CD4-positive, alpha-beta T cell treated with Interleukin-17A for 4 hours (primary cell): Measurements from ENCODE around the gene PEMT.

ENCODE experiments used
- DNase-seq: peaks from one replicate; pipeline ENCODE4 v3.0.0-alpha.2; 2020; ENCODE audit warnings: mixed read lengths

The PEMT gene

DNA sequence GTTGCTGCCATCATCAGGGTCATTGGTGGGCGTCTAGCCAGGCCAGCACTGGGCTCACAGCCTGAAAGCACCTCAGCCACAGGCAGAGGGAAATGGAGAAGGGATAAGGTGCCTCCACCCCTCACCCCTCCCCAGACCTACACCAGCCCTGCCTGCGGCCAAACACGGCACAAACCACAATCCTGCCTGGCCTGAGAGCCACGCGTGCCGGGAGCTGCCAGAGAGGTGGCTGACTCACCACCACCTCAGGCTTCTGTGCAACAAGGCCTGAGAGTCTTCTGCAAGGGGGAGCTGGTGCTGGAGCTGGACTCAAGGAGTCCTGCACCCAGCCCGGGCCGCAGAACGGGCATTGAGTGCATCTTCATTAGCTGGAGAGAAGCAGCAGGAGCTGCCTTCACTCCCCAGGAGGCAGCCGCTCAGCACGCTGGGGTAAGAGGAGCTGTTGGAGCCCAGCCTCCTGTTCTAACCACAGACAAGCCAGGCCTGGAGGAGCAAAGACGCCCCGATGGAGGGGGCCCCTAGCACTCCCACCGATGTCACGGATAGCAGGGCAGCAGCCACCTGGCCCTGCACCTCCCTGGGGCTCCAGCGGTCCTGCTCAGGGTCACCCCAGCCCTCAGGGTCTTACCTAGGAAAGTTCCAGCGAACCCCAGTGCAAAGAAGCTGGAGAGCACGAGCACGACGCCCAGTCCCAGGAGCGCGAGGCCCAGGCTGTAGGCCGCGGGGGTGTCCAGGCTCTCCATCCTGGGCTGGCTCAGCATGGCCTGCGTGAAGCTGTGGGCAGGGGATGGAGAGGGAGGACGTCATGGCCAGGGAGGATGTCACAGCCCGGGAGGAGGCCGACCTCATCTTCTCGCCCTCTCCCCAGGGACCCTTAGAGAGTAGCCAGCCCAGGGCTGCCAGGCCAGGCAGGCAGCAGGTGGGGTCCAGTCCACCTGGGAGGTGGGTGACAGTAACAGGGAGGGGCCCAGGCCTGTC lies 79.3 kb downstream of the PEMT start:
- DNase-seq = no peak

DNA sequence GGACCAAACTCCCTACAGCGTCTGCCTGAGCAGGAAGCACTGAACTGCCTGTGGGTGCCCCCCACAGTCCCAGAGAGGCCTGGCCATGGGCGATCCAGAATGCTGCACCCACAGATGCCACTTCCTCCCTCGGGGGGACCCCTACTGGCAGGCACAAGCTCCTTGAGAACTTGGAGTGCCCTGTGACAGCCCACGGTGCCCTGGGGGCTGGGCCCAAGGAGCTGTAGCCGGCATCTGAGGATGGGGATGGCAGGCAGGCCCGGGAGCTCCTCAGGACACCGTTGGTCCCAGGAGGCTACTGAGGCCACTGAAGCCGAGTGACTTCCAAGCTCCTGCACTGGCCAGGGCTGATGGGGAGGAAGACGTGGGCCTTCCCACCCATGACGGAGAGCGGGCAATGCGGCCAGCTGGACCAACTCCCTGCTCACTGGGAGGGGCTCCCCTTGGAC lies 80.2 kb downstream of the PEMT start:
- no peak for DNase-seq

DNA sequence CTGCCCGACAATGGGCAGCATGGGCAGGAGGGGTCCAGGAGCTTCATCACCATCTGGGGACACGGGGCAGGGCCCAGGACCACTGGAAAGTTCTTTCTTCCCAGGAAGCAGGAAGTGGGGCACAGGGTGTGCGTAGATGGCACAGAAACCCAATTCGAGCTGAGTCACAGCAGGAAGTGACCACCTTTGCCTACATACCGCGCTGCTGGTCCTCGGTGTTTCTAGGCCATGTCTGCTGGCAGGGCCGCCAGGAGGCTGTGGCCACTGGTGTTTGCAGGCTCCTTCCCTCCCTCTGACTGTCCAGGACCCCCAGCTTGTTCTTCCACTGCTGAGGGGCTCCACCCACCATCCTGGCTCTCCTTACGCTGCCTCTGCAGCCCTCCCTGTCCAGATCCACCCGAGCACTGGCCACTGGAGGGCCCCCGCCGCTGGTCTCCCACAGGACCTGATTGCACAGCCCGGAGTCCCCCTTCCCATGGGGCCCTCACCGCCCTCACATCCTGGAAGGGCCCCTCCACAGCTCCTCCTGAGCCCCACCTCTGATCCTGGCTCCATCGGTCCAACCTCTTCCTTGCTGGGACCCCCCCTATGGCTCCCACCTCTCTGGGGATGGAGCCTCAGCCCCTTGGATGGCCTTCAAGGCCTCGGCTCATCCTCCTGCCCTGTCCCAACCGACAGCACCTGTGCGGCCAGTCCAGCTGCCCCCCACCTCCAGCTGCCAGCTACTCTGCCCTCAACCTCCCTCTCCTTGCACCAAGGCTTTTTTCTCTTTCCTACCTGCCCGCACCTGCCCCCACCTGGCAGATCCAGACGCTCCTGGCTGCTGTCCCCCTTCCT lies 80.8 kb downstream of the PEMT start:
- DNase-seq = no peak

DNA sequence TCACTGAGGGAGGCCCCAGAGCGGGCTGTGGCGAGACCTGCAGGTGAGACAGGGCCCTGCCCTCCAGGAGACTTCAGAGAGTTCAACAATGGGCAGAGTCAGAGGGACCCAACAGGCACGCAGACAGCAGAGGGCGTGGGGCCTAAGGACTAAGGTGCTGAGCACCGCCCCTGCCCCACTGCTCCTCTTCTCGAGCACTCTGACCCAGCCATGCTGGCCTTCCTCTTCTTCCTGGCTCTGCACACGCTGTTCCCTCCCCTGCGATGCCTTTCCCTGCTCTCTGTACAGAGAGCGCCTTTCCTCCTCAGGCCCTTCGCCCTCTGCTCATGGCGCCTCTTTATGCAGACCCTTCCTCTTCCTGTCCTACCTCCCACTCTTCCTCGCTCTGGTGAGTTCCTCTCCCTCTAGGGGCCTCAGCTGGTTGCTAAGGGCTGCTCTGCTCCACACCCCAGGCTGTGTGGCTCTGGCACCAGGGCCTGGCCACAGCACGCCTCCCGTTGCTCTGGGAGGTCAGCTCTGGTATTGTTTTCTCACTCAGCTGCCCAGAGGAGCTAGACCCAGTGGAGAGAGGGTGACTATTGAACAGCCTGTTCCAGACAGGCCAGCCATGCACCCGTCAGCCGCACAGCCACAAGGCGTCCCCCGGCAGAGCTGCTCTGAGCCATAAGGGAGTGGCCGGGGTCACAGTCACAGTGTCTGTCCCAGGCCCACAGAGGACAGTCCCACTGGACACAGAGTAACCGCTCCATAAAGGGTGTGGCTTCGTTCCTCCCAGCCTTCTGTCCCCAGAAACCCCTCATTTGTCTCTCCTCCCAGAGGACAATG lies 81.7 kb downstream of the PEMT start:
- DNase-seq = no peak

DNA sequence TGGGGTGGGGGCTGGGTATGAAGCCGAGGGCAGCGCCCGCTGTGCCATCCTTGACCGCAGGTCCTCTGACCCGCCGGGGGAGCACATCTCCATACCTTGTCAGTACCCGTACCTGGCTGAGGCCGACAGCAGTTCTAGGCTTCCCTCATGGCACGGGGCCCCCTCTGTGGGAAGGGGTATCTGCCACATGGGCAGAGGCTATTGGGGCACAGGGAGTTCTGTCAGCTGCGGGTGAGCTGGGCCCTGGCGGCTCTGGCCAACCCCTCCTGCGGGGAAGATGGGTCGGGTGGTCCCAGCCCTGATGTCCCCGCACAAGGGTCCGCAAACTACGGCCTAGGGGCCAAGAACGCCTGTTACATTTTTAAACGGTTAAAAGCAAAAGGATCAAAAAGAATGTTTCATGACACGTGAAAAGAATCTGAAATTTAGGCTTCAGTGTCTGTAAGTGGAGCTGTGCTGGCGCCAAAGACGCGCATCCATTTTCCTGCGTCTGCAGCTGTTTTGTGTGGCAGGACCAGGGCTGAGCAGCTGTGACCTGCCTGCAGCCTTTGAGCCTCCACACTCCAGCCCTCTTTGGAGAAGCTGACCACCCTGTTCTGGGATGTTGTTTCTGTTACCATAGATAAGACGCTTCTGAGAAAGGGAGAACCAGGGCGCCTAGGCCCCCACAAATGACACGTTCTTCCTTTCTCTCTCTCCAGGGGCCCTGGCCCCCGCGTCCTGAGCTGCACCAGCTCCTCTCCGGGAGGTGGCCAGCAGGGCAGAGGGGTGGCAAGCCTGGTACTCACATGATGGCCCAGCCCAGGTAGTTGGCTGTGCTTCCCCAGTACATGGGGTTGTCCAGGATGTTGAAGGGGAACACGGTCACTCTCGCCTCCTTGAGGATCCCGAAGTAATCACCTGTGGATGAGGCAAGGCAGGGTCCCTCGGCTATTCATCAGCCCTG lies 82.6 kb downstream of the PEMT start:
- DNase-seq = no peak

DNA sequence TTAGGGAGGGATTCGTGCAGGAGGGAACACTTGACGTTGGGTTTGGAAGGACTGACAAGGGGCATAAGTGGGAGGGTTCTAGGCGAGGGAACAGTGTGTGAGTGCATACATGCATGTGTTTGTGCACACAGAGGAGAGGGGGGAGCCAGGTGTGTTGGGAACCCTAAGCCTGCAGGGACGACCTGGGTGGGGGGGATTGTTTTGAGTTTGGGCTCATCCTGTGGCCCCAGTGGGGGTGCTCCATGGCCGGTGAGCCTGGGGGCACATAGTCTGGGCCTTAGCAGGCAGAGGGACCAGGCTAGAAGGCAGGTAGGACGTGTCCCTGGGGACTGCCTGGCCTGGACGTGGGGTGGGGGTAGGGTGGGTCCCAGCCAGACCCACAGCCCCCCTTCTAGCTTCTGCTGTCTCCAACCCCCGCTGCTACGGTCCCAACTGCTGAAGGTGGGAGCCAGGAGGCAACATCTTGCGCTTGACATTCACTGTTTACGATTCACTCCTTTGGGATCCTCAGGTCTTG lies 83.4 kb downstream of the PEMT start:
- DNase-seq = no peak

DNA sequence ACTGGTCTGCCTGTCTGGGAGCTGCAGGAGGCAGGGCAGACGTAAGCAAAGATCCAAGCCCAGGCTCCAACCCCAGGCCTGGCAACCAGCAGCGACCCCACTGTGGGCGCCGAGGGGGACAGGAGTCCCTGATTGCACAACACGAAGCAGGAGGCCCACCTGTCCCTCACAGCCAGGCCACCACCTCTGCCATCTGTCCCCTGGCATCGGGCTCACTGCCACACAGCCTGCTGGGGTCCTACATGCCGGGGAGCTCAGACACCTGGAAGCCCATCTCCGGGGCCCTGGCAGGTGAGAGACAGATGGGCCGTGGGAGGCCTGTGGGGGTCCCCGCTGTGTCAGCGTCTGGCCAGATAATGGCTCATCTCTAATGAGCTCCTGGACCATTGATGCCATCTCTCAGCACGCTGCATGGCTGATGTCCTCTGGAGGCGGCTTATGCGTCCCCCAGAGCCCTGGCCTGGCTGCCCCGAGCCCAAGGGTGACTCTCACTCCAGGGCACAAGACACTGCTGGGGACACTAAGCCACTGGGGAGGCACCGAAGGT lies 84.0 kb downstream of the PEMT start:
- DNase-seq = no peak

DNA sequence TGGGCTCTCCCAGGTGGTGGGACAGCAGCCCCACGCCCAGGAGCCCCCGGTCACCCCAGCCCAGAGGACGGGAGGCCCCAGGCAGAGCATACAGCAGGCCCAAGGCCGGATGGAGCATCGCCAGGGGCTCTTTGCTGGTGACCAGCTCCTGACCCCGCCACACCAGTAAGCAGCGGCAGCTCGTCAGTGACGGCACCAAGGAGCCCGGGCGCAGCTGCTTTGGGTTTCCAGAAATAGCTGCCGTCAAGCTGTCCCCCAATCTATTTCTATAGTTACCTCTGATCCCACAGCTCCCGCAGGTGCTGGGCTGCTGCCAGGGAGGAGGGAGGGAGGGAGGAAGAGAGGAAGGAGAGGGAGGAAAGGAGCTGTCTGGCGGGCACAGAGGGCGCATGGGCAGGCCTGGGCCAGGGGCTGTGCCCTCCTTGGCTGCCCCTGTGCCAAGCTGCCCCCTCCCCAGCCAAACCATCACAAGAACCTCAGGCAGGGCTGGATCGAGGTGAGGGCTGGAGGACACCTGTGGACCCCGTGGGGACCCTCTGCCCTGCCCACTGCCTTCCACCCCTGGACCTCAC lies 84.5 kb downstream of the PEMT start:
- DNase-seq = no peak

DNA sequence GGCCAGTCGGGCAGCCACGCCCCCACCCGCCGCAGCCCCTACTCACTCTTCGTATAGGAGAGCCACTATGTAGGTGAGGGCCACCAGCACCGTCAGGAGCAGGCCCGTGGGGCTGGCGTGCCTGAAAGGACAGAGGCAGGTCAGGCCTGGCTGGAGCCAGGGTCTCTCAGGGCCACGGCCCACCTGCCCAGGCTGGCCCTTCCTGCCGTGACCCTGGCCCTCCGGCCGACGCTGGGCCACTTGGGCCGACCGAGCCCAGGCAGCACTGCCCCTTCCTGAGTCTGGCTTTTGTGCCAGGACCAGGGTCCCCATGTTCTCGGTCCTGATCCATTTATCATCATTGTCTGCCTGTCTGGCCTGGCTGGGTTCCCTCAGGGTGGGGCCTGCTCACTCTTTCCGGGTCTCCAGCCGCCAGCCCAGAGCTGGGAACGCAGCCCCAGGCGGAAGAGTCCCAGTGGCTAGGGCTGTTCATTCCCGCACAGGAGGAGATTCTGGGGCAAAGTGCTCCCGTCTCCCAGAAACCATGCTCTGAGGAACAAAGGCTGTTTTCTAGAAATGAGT lies 85.2 kb downstream of the PEMT start:
- no peak for DNase-seq

DNA sequence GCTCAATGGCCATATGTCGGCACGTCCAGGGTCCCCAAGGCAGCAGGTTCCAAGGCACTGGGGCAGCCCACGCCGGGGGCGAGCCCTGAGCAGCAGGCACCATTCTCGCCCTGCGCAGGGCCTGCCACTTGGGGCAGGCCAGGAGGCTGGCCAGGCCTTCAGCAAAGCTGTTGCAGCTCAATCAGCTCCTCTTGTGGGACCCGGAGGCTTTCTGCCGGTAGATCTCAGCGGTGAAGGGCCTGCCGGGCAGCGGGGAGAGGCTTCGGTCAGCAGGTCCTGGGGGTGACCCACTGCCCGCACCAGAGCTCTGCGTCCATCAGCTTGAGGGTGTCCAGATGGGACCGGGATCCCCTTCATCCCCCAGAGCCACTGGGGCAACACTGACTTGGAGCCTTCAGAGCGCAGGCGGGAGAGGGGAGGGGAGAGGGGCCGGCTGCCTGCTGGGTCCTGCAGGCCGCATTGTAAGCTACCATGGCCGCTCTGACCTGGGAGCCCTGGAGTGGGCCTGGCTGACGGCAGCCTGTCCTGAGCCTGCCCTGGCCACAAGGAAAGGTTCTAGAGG lies 85.8 kb downstream of the PEMT start:
- DNase-seq = no peak

DNA sequence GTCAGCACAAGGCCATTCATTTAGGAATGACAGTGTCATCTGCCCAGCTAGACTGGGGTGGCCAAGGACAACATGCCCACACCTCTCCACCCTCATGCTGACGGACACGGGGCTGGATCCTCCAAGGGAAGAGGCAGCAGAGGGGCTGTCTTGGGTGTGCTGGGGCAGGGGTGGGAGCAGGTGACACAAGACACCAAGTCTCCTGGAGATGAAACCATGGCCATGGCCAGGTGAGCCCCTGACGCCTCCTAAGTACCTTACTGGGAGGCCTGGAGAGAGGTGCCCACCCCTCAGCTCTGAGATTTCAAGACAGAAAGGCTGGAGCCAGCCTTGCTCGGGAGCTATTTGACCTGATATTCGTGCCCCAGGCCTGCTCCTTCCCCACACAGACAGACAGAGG lies 86.4 kb downstream of the PEMT start:
- DNase-seq = no peak

DNA sequence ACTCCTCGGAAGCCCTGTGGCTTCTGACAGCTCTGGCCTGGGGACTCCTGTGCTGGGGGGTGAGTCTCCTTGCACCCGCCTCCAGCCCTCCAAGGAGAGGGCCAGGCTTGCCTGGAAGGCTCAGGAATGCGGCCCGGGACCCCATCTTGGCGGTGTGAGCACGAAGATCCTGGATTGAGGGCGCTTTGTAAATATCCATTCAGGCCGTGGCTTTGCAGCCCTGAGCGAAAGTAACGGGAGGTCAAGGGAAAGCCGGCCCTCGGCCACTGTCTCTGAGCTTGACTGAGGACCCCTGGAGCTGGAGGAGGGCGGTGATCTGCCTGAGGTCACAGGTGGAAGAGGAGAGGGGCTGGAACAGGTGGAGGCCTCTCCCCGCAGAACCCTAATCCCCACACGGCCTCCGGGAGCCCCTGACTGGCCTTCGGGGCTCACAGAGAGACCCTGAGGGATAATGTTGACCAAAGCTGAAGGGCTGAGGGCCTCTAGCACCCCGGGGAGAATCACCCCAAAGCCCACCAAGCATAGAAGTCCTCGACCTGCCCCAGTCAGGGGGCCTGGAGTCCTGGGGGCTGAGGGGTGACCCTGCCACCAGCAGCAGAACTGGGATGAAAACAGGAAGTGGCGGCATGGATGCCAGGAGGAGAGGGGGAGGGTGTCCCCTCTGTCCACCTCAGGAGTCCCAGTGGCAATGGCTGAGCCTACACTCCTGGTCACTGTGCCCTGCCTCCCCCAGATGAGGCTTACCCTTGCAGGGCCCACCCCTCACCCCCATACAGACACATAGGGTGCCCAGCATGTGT lies 87.0 kb downstream of the PEMT start:
- DNase-seq = no peak

DNA sequence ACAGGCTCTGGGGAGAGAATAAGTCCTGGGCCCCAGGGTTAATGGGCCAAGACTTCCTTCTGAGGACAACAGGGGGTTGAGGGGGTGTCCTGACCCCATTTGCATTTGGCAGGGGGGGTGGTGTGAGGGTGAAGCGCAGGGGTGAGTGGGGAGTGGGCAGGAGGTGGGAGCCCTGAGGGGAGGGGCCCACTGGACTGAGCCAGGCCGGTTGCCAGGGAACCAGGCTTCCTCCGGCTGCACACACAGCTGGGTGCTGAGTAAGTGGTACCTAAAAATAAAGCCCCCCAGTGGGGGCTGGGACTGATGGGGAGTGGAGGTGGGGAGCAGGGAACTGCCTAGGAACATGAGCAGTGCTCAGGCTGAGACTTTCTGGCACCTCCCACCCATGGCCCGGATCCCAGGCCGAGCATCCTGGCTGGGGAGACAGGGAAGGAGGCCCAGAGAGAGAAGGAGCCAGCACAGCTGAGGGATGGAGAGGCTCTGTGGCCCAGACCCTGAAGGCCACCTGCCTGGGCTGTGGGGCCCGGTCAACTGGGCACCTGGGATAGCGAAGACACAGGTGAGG lies 87.9 kb downstream of the PEMT start:
- DNase-seq = no peak

DNA sequence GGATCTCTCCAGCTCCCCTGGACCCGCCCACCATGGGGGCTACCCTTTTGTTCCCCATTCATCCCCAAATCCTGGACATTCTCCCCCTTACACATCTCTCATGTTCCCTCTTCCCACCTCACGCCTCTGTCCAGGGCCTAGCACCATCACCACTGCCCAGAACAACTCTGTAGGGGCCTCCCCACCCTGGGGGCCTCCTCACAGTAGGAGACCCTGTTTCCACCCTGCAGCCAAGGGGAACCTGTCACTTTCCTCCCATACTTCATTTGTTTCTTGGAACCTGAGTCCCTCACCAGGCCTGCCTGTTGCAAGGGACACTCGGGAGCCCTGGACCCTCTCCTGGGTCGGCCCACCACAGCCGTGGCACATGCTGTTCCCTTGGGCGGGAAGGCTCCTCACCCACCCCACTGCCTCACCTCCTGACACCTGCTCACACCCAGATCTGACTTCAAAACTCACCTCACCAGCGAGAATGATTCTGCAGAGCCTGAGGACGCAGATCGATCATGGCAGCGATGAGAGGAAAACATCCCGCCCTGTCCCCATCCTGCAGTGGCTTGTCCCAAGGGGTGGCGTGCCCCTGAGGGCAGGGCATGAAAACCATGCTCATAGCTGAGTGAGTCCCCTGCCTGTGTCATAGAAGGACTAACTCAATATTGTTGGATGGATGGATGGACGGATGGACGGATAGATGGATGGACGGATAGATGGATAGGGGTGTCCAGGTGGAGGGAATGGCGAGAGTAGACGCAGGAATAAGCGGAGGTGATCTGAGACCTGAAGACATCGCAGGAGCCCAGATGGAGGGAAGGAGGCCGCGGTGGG lies 88.6 kb downstream of the PEMT start:
- no peak for DNase-seq

DNA sequence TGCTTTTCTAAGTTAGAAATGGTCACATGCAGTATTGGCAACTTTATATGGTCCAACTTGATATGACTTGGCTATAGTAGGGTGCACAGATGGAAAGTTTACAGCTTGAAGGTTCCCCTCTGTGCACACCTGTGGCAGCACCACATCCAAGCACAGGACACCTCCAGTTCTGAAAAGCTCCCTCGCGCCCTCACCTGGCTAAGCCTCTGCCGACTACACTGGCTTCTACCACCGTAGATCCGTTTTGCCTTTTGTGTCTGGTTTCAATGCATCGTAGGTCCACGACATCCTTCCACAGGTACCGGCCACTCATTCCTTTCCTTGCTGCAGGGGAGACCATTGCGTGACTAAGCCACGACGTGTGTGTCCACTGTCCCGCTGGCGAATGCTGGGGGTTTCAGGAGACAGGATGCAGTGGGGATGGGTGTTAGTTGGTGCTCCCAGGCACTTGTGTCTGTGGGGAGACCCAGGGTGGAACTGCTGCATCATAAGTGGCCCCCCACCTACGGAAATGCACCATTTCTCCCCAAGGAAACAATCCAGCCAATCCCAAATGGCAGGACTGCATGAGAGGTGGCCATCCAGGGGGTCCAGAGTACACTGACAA lies 90.4 kb downstream of the PEMT start:
- DNase-seq = peak; percentile 40

DNA sequence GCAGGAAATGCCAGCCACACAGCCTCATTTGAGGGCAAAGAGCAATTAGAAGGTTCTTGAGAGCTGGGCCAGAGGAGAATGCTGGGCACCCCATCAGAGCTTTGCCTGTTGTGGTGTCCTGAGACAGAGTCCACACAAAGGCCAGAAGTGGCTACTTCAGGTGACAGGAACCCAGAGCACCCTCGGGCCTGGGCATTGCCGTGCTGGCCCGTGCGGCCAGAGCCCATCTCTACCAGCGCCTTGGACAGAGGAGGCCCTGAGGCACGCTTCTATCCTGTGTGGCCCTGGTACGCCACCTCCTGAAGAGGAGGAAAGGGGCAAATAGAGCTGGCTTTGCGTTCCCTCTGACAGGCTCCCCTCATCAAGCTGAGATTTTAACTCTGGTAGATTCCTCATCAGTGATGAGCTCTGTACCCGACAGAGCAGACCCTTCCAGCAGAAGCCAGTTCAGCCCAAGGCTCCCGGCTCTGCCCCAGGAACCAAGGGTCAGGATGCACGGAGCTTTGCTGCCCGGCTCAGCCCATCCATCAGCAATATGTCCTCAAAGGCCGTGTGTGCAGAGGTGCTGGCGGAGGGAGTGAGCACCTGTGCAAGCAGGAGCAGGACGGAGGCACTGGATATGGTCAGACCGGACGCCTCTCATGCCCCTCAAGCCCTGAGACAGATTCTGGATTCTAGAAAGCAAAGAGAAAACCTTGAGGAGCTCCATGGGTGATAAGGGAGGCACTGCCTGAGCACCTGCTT lies 91.9 kb downstream of the PEMT start:
- DNase-seq = no peak
